ENCODE results near the gene UCKL1. TPM values are rescaled to one million over a fixed set of nuclear protein-coding genes. Genes with fewer than 3 reads are reported as not detected.
A peak's percentile ranks its signal among the peaks of the same experiment; 100 is the strongest.

The UCKL1 gene
- total RNA-seq, 6 experiments from 2014 or later, result 13.1 to 28.5 (median 16.9) TPM

GRCh38 chr20:63957004-63957689 lies 931 bp upstream of the UCKL1 start:
- Histone ChIP-seq H3K4me3 (peak overlapping the region; percentile 30 to 99 (median 37)), H3K27me3 (no peaks in the 10 kb centered on the region), H3K4me1 (peaks cover 2 to 33% (median 14%) of the 10 kb centered on the region in 4 donors), H3K36me3 (peaks cover 0 to 11% (median 3%) of the 10 kb centered on the region in 4 donors), H3K27ac (peak overlapping the region in 2 of 3 donors; percentile 21 to 38), H3K9me3 (no peaks in the 10 kb centered on the region)
- TF ChIP-seq, protein P1, sequence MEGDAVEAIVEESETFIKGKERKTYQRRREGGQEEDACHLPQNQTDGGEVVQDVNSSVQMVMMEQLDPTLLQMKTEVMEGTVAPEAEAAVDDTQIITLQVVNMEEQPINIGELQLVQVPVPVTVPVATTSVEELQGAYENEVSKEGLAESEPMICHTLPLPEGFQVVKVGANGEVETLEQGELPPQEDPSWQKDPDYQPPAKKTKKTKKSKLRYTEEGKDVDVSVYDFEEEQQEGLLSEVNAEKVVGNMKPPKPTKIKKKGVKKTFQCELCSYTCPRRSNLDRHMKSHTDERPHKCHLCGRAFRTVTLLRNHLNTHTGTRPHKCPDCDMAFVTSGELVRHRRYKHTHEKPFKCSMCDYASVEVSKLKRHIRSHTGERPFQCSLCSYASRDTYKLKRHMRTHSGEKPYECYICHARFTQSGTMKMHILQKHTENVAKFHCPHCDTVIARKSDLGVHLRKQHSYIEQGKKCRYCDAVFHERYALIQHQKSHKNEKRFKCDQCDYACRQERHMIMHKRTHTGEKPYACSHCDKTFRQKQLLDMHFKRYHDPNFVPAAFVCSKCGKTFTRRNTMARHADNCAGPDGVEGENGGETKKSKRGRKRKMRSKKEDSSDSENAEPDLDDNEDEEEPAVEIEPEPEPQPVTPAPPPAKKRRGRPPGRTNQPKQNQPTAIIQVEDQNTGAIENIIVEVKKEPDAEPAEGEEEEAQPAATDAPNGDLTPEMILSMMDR (IDR thresholded peaks at IDR 0.05), result no peak
- TF ChIP-seq POLR2A (IDR thresholded peaks at IDR 0.05), result peak; percentile 45
- 0% methylated on average over 13 of the region's 28 CpGs for WGBS (ENCODE audit: insufficient coverage, low coverage, low lambda C conversion rate, missing lambda C conversion rate)
- peak; percentile 44 to 62 (median 54) for ATAC-seq
- intact Hi-C loops (cut with DNase I), result no loop called here
- peak; percentile 70 to 82 (median 81) for DNase-seq

DNA sequence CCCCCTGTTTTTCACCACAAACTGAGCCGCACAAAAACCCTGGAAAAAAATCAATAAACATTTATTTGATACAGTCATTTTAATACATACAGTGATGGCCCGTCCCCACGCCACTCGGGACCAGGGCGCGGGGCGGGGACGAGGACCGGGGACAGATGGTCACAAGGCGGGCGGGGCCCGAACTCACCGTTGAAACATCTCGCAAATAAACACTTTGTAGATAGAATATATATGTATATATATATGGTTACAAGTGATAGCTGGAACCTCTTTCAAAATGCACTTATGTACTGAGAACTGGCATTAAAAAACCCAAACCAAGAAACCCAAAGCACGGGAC lies 418 bp upstream of the UCKL1 start:
- H3K27me3 ChIP-seq, result no peaks in the 10 kb centered on the region
- peak overlapping the region; percentile 30 to 99 (median 37) for H3K4me3 ChIP-seq
- peaks cover 0 to 6% (median under 1%) of the 10 kb centered on the region in 4 donors for H3K36me3 ChIP-seq
- TF ChIP-seq POLR2A (IDR thresholded peaks at IDR 0.05), result no peak
- TF ChIP-seq, protein P1 (IDR thresholded peaks at IDR 0.05), result no peak
- H3K9me3 ChIP-seq, result no peaks in the 10 kb centered on the region
- H3K27ac ChIP-seq, result peak overlapping the region in 2 of 3 donors; percentile 21 to 38
- H3K4me1 ChIP-seq, result peaks cover 2 to 37% (median 16%) of the 10 kb centered on the region in 4 donors
- DNase-seq (no peak), ATAC-seq (no peak)
- intact Hi-C loops (cut with DNase I), result no loop called here
- 2% methylated on average over 11 of the region's 15 CpGs for WGBS (ENCODE audit: insufficient coverage, low coverage, low lambda C conversion rate, missing lambda C conversion rate)

- Histone ChIP-seq H3K27ac (peak overlapping the region; percentile 68 to 95 (median 89)), H3K9me3 (no peaks in the 10 kb centered on the region), H3K4me1 (peaks cover 2 to 49% (median 20%) of the 10 kb centered on the region in 4 donors), H3K36me3 (peaks cover 0 to 2% (median 0%) of the 10 kb centered on the region in 4 donors), H3K27me3 (no peaks in the 10 kb centered on the region), H3K4me3 (peak overlapping the region; percentile 87 to 99 (median 99))
- intact Hi-C loops (cut with DNase I), result no loop called here
- no peak for DNase-seq
- WGBS (ENCODE audit: insufficient coverage, low coverage, low lambda C conversion rate, missing lambda C conversion rate), result 0% methylated on average over 3 of the region's 31 CpGs
- no peak for TF ChIP-seq POLR2A (IDR thresholded peaks at IDR 0.05)
- TF ChIP-seq, protein P1 (IDR thresholded peaks at IDR 0.05), result peak in 3 of 4 donors; percentile 34 to 42 (median 36)
- peak; percentile 5 to 13 (median 10) for ATAC-seq
Observed at GRCh38 chr20:63955281-63955826, 862 bp downstream of the UCKL1 start.

DNA sequence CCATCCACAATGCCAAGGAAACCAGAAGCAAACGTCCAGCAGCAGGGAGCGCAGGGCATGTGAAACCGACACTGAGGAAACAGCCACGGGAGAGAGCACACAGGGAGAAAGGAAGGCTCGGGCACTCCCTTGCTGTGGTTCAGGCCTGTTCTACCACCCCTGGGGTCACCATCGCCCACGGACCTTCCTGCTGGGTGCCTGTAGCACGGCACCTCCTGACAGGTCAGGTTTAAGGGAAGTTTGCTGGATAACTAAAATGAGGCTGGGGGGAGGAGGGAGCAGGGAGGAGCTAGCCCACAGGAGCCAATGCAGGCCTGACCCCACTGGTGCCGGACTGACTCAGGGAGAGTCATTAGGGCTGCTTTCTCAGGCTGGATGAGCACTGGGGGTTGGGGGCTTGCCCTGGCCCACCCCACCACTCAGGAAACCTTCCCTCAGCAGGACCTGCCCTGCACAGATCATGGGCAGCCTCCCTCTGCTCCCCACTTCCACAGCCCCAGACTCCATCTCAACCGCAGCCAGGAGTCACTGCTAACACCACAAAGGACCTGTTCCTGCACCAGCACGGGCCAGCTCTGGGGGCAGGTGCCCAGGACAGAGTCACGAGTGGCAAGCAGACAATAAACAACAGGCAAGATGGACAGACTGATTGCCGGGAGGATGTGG lies 2.3 kb downstream of the UCKL1 start:
- intact Hi-C loops (cut with DNase I), result no loop called here
- no peak for TF ChIP-seq POLR2A (IDR thresholded peaks at IDR 0.05)
- no peaks in the 10 kb centered on the region for H3K27me3 ChIP-seq
- DNase-seq (no peak), ATAC-seq (no peak)
- no peak overlapping the region for H3K4me3 ChIP-seq
- no peak overlapping the region for H3K27ac ChIP-seq
- no peaks in the 10 kb centered on the region for H3K36me3 ChIP-seq
- 60% methylated on average over 3 of the region's 13 CpGs for WGBS (ENCODE audit: insufficient coverage, low coverage, low lambda C conversion rate, missing lambda C conversion rate)
- H3K4me1 ChIP-seq, result peaks cover 2 to 63% (median 25%) of the 10 kb centered on the region in 4 donors
- no peaks in the 10 kb centered on the region for H3K9me3 ChIP-seq

- H3K9me3 ChIP-seq, result no peaks in the 10 kb centered on the region
- intact Hi-C loops (cut with DNase I), result no loop called here
- H3K36me3 ChIP-seq, result no peaks in the 10 kb centered on the region
Observed at GRCh38 chr20:63952769-63953168, 3.4 kb downstream of the UCKL1 start.

More at GRCh38 chr20:63952769-63953168, 3.4 kb downstream of the UCKL1 start:
- no peaks in the 10 kb centered on the region for H3K27me3 ChIP-seq
- TF ChIP-seq POLR2A (IDR thresholded peaks at IDR 0.05), result no peak
- TF ChIP-seq, protein P1 (IDR thresholded peaks at IDR 0.05), result no peak
- peaks cover 2 to 70% (median 27%) of the 10 kb centered on the region in 4 donors for H3K4me1 ChIP-seq
- no peak for DNase-seq
- no peak for ATAC-seq
- no peak overlapping the region for H3K27ac ChIP-seq
- no peak overlapping the region for H3K4me3 ChIP-seq
- 100% methylated on average over 1 of the region's 14 CpGs for WGBS (ENCODE audit: insufficient coverage, low coverage, low lambda C conversion rate, missing lambda C conversion rate)
